HepG2 (cell line): ENCODE results near the gene ZNRD2. TPM values are rescaled to one million over a fixed set of nuclear protein-coding genes. Genes with fewer than 3 reads are reported as not detected.

ENCODE experiments used
- CHCHD3 ChIP-seq: sonication (generic); formaldehyde crosslinking; IDR thresholded peaks from 2 replicates; pipeline ENCODE4 v1.8.0; 2022; ENCODE audit warnings: mild to moderate bottlenecking, missing genetic modification reagents, moderate library complexity
- FOXA1 ChIP-seq, 2 experiments: fragments of 450-650 bp in 1 of 2; sonication (generic) in 1 of 2; formaldehyde crosslinking in 1 of 2; IDR thresholded peaks; 2 replicates each; pipeline versions ENCODE4 v1.4.0 to v1.6.1; 2016 to 2020; ENCODE audit warnings: missing genetic modification reagents in 1 of 2
- GABPA ChIP-seq, 2 experiments: IDR thresholded peaks; 2 replicates each; pipeline ENCODE4 v1.6.1; 2011 to 2016; ENCODE audit warnings: low read depth in 2 of 2, low read length in 1 of 2, missing biosample characterization in 1 of 2, missing genetic modification characterization in 1 of 2
- HNF4A ChIP-seq: sonication (generic); formaldehyde crosslinking; IDR thresholded peaks from 2 replicates; pipeline ENCODE4 v1.4.0; 2020; ENCODE audit warnings: missing genetic modification reagents
- HNF4G ChIP-seq, 2 experiments: sonication (generic) in 1 of 2; formaldehyde crosslinking in 1 of 2; IDR thresholded peaks; 2 replicates each; pipeline versions ENCODE4 v1.4.0 to v1.6.1; 2011 to 2020; ENCODE audit warnings: borderline replicate concordance in 2 of 2, low read depth in 2 of 2, mild to moderate bottlenecking in 2 of 2, low read length in 1 of 2, missing genetic modification reagents in 1 of 2, moderate library complexity in 1 of 2
- HNRNPLL ChIP-seq: fragments of 200-400 bp; formaldehyde crosslinking; IDR thresholded peaks from 2 replicates; pipeline ENCODE4 v1.6.1; 2017; ENCODE audit warnings: mild to moderate bottlenecking, low read depth, low read length; ENCODE audit not compliant: poor library complexity, severe bottlenecking
- KMT2B ChIP-seq: IDR thresholded peaks from 2 replicates; pipeline ENCODE4 v1.6.1; 2016; ENCODE audit warnings: missing genetic modification reagents, missing compliant biosample characterization
- LBX2 ChIP-seq: sonication (generic); formaldehyde crosslinking; IDR thresholded peaks from 2 replicates; pipeline ENCODE4 v1.5.0; 2020; ENCODE audit warnings: missing genetic modification reagents, mild to moderate bottlenecking, borderline replicate concordance
- RBFOX2 ChIP-seq: fragments of 200-400 bp; formaldehyde crosslinking; IDR thresholded peaks from 2 replicates; pipeline ENCODE4 v1.6.1; 2017; ENCODE audit warnings: low read depth, mild to moderate bottlenecking, low read length
- RXRB ChIP-seq: IDR thresholded peaks from 2 replicates; pipeline ENCODE4 v1.6.1; 2016; ENCODE audit warnings: borderline replicate concordance, missing genetic modification reagents, missing compliant biosample characterization
- SP5 ChIP-seq: IDR thresholded peaks from 2 replicates; pipeline ENCODE4 v1.6.1; 2016; ENCODE audit warnings: low read depth, borderline replicate concordance
- STAT5B ChIP-seq: sonication (generic); formaldehyde crosslinking; IDR thresholded peaks from 2 replicates; pipeline ENCODE4 v1.4.0; 2020; ENCODE audit warnings: missing genetic modification reagents
- TBP ChIP-seq: sonication (generic); formaldehyde crosslinking; IDR thresholded peaks from 2 replicates; pipeline ENCODE4 v1.5.0; 2020; ENCODE audit warnings: missing genetic modification reagents
- ZFY ChIP-seq: sonication (generic); formaldehyde crosslinking; IDR thresholded peaks from 2 replicates; pipeline ENCODE4 v1.4.0; 2020; ENCODE audit warnings: missing genetic modification reagents
- ZGPAT ChIP-seq: IDR thresholded peaks from 2 replicates; pipeline ENCODE4 v1.6.1; 2016; ENCODE audit warnings: mild to moderate bottlenecking
- ZNF101 ChIP-seq: sonication (generic); formaldehyde crosslinking; IDR thresholded peaks from 2 replicates; pipeline ENCODE4 v1.4.0; 2020; ENCODE audit warnings: mild to moderate bottlenecking, low read depth, missing genetic modification reagents, borderline replicate concordance
- ZNF232 ChIP-seq: sonication (generic); formaldehyde crosslinking; IDR thresholded peaks from 2 replicates; pipeline ENCODE4 v1.4.0; 2020; ENCODE audit warnings: missing genetic modification reagents, borderline replicate concordance
- ZNF281 ChIP-seq: sonication (generic); formaldehyde crosslinking; IDR thresholded peaks from 2 replicates; pipeline ENCODE4 v1.4.0; 2020; ENCODE audit warnings: missing genetic modification reagents, borderline replicate concordance
- ZNF577 ChIP-seq: sonication (generic); formaldehyde crosslinking; IDR thresholded peaks from 2 replicates; pipeline ENCODE4 v1.4.0; 2020; ENCODE audit warnings: mild to moderate bottlenecking, low read depth, missing genetic modification reagents, borderline replicate concordance
- ZNF629 ChIP-seq: sonication (generic); formaldehyde crosslinking; conservative IDR thresholded peaks from 2 replicates; pipeline ENCODE4 v1.5.0; 2020; ENCODE audit warnings: missing genetic modification reagents
- ZNF83 ChIP-seq: sonication (generic); formaldehyde crosslinking; IDR thresholded peaks from 2 replicates; pipeline ENCODE4 v1.4.0; 2020; ENCODE audit warnings: missing genetic modification reagents, mild to moderate bottlenecking, borderline replicate concordance
- ZSCAN21 ChIP-seq: sonication (generic); formaldehyde crosslinking; IDR thresholded peaks from 2 replicates; pipeline ENCODE4 v1.8.0; 2022; ENCODE audit warnings: mild to moderate bottlenecking, missing genetic modification reagents, moderate library complexity, borderline replicate concordance
- ZSCAN5A ChIP-seq: sonication (generic); formaldehyde crosslinking; IDR thresholded peaks from 2 replicates; pipeline ENCODE4 v1.8.0; 2022; ENCODE audit warnings: mild to moderate bottlenecking, missing genetic modification reagents, borderline replicate concordance
- polyA plus RNA-seq, 8 experiments: library from polyadenylated mRNA; depleted of rRNA in 3 of 8; stranded (reverse) in 7 of 8; unstranded in 1 of 8; fragments of >200 nt; fragmentation: Illumina TruSeq in 4 of 8; extraction: Trizol in 4 of 8; gene quantifications; 2 replicates each; pipeline versions ENCODE4 v1.2.1 to v1.2.3, GENCODE V29; 2011 to 2016; ENCODE audit warnings: low read depth in 4 of 8, missing spikeins in 1 of 8, mixed read lengths in 1 of 8; ENCODE audit not compliant: insufficient read depth in 1 of 8
- total RNA-seq, 5 experiments: library from RNA; depleted of rRNA; stranded (reverse); fragments of >200 nt; fragmentation: Illumina TruSeq; extraction: Trizol; gene quantifications; 2 replicates each; pipeline ENCODE4 v1.2.3, GENCODE V29; 2016; ENCODE audit warnings: low read depth in 1 of 5

ZNRD2 gene
- total and polyA plus RNA-seq, 2 of the 13 experiments (the other 11 are each of a cell fraction or from before 2014, with no cell fraction given) = 29.2 to 34.0 TPM

- TF ChIP-seq FOXA1 (IDR thresholded peaks at IDR 0.05) = no peak
- no peak for TF ChIP-seq FOXA1 (CRISPR knock-in tag; IDR thresholded peaks at IDR 0.05)
- no peak for TF ChIP-seq LBX2
- TF ChIP-seq RBFOX2 = peak; percentile 76
- peak; percentile 53 for TF ChIP-seq ZFY
- TF ChIP-seq ZNF281 (CRISPR knock-in tag) = no peak
- TF ChIP-seq ZGPAT (CRISPR knock-in tag) = peak; percentile 51; the same call in 1 of the 2 replicates
- no peak for TF ChIP-seq ZNF83 (CRISPR knock-in tag)
- TF ChIP-seq HNF4A (CRISPR knock-in tag) = no peak
- TF ChIP-seq ZNF232 (CRISPR knock-in tag) = no peak
- peak; percentile 16; the same call in 1 of the 2 replicates for TF ChIP-seq SP5 (CRISPR knock-in tag)
- no peak for TF ChIP-seq ZNF101
- no peak for TF ChIP-seq TBP
- TF ChIP-seq ZNF577 (CRISPR knock-in tag) = no peak
- TF ChIP-seq ZNF629 = 0 out of 2 replicates have a peak, but pooled peaks have one; percentile 14
- no peak for TF ChIP-seq GABPA (IDR thresholded peaks at IDR 0.05; ENCODE audit: low read depth, low read length)
- no peak for TF ChIP-seq GABPA (CRISPR knock-in tag; IDR thresholded peaks at IDR 0.05; ENCODE audit: low read depth)
- TF ChIP-seq CHCHD3 (CRISPR knock-in tag) = no peak
- TF ChIP-seq ZSCAN21 (CRISPR knock-in tag) = no peak
- TF ChIP-seq STAT5B (CRISPR knock-in tag) = no peak
- TF ChIP-seq KMT2B (CRISPR knock-in tag) = no peak
- no peak for TF ChIP-seq ZSCAN5A (CRISPR knock-in tag)
- no peak for TF ChIP-seq HNRNPLL
- TF ChIP-seq HNF4G (IDR thresholded peaks at IDR 0.05; ENCODE audit: borderline replicate concordance, low read depth, low read length) = no peak
- TF ChIP-seq HNF4G (CRISPR knock-in tag; IDR thresholded peaks at IDR 0.05; ENCODE audit: borderline replicate concordance, low read depth) = no peak
- peak; percentile 10; the same call in 1 of the 2 replicates for TF ChIP-seq RXRB (CRISPR knock-in tag)
These were observed 4.0 kb downstream of the ZNRD2 start (continued) for GRCh38 chr11:65574109-65574810.
